HCT116 (cell line): ENCODE measurements around the gene CPEB3. TPM values are rescaled to one million over a fixed set of nuclear protein-coding genes. Genes with fewer than 3 reads are reported as not detected.
A peak's percentile ranks its signal among the peaks of the same experiment; 100 is the strongest.

Source experiments
- ATAC-seq: fragments of 200-7000 bp; cut with Tn5 transposase; 2 replicates; pipeline ENCODE4 v1.9.1; 2020; ENCODE audit warnings: mild to moderate bottlenecking, moderate library complexity
- BruUV-seq: library from RNA; stranded (reverse); fragments of 400-500 nt; replicated peaks from 2 replicates; lab custom pipeline; 2021; lab: Mats Ljungman, UMichigan
- CTCF ChIA-PET: fragments of 300-600 bp; sonication (Branson Sonifier 250); formaldehyde crosslinking; loops from one replicate; lab custom pipeline; 2021; ENCODE audit warnings: antibody characterized with exemption; lab: Charles Lee
- POLR2A ChIA-PET: fragments of 300-600, 350-600 bp; sonication (Branson Sonifier 250); formaldehyde crosslinking; loops from one replicate; lab custom pipeline; 2021; ENCODE audit warnings: antibody characterized with exemption; lab: Charles Lee
- RAD21 ChIA-PET, 2 experiments: fragments of 300-600 bp; sonication (Branson Sonifier 250); formaldehyde crosslinking; loops; one replicate each; lab custom pipeline; 2023; ENCODE audit warnings: low total read pairs in 2 of 2; ENCODE audit not compliant: uncharacterized antibody in 2 of 2, unreplicated experiment in 2 of 2, low non-redundant PET in 1 of 2; lab: Charles Lee
- DNase-seq: peaks from one replicate; pipeline ENCODE4 v3.0.0-alpha.2; 2010; ENCODE audit warnings: low read depth, low spot score
- H2AFZ ChIP-seq: fragments of 200-600 bp; shearing (Covaris generic), sonication (generic); 2 replicates; pipeline ENCODE4 v1.6.1; 2017; ENCODE audit warnings: low read depth, mixed run types, mixed read lengths, antibody characterized with exemption, low read length; ENCODE audit not compliant: poor library complexity, severe bottlenecking
- H3K27ac ChIP-seq: 2 replicates; pipeline ENCODE4 v1.5.1; 2012; ENCODE audit warnings: low read depth, low read length
- H3K27me3 ChIP-seq: fragments of 200-600 bp; sonication (generic); 2 replicates; pipeline ENCODE4 v1.6.1; 2016; ENCODE audit warnings: mixed run types, low read length, mixed read lengths; ENCODE audit not compliant: insufficient read depth
- H3K36me3 ChIP-seq, 2 experiments: fragments of 200-500 bp in 1 of 2; fragments of 200-600 bp in 1 of 2; sonication (Bioruptor generic) in 1 of 2; sonication (generic) in 1 of 2; 2 replicates each; pipeline versions ENCODE4 v1.5.1 to v1.6.1; 2014 to 2016; ENCODE audit warnings: low read length in 2 of 2, inconsistent platforms in 1 of 2, mixed read lengths in 1 of 2, mixed run types in 1 of 2; ENCODE audit not compliant: insufficient read depth in 2 of 2, control insufficient read depth in 1 of 2
- H3K4me1 ChIP-seq, 2 experiments: fragments of 200-600 bp in 1 of 2; sonication (generic) in 1 of 2; 2 replicates each; pipeline versions ENCODE4 v1.5.1 to v1.6.1; 2012 to 2017; ENCODE audit warnings: low read length in 2 of 2, inconsistent platforms in 1 of 2, mild to moderate bottlenecking in 1 of 2, mixed read lengths in 1 of 2, mixed run types in 1 of 2, moderate library complexity in 1 of 2; ENCODE audit not compliant: insufficient read depth in 2 of 2, control insufficient read depth in 1 of 2
- H3K4me2 ChIP-seq: fragments of 200-600 bp; sonication (generic); 2 replicates; pipeline ENCODE4 v1.6.1; 2017; ENCODE audit warnings: mixed run types, low read length, mixed read lengths
- H3K4me3 ChIP-seq, 2 experiments: fragments of 200-600 bp in 1 of 2; sonication (generic) in 1 of 2; replicated peaks in 1 of 2; 2 replicates each; pipeline ENCODE4 v1.5.1; 2011 to 2016; ENCODE audit warnings: low read length in 2 of 2, control low read depth in 1 of 2, low read depth in 1 of 2, mild to moderate bottlenecking in 1 of 2, mixed read lengths in 1 of 2, mixed run types in 1 of 2
- H3K79me2 ChIP-seq: fragments of 200-600 bp; sonication (generic); 2 replicates; pipeline ENCODE4 v1.6.1; 2017; ENCODE audit warnings: mild to moderate bottlenecking, mixed run types, low read length, moderate library complexity, mixed read lengths; ENCODE audit not compliant: insufficient read depth
- H3K9ac ChIP-seq: fragments of 200-600 bp; sonication (generic); 2 replicates; pipeline ENCODE4 v1.6.1; 2016; ENCODE audit warnings: low read length, mixed read lengths
- H3K9me2 ChIP-seq: fragments of 200-600 bp; sonication (generic), shearing (Covaris generic); 2 replicates; pipeline ENCODE4 v1.6.1; 2017; ENCODE audit warnings: mixed run types, mild to moderate bottlenecking, moderate library complexity; ENCODE audit not compliant: insufficient read depth
- H3K9me3 ChIP-seq, 2 experiments: fragments of 200-500 bp in 1 of 2; fragments of 200-600 bp in 1 of 2; sonication (Bioruptor generic) in 1 of 2; sonication (generic) in 1 of 2; 2 replicates each; pipeline ENCODE4 v1.6.1; 2014 to 2017; ENCODE audit warnings: low read length in 2 of 2, mixed read lengths in 2 of 2, inconsistent platforms in 1 of 2, low read depth in 1 of 2, mild to moderate bottlenecking in 1 of 2, mixed run types in 1 of 2, moderate library complexity in 1 of 2; ENCODE audit not compliant: control insufficient read depth in 1 of 2, insufficient read depth in 1 of 2
- H4K20me1 ChIP-seq: fragments of 200-600 bp; sonication (generic), shearing (Covaris generic); 2 replicates; pipeline ENCODE4 v1.6.1; 2017; ENCODE audit warnings: mixed run types, mild to moderate bottlenecking, moderate library complexity; ENCODE audit not compliant: insufficient read depth
- CBX3 ChIP-seq: IDR thresholded peaks from 2 replicates; pipeline ENCODE4 v1.6.1; 2012; ENCODE audit warnings: low read depth
- CEBPB ChIP-seq: IDR thresholded peaks from 2 replicates; pipeline ENCODE4 v1.6.1; 2012; ENCODE audit warnings: low read depth
- EZH2 ChIP-seq: fragments of 200-600 bp; sonication (generic); IDR thresholded peaks from 2 replicates; pipeline ENCODE4 v1.6.1; 2017; ENCODE audit warnings: antibody characterized with exemption, mixed run types
- EZH2phosphoT487 ChIP-seq: fragments of 200-600 bp; IDR thresholded peaks from 2 replicates; pipeline ENCODE4 v1.6.1; 2018; ENCODE audit warnings: antibody characterized with exemption, borderline replicate concordance
- POLR2A ChIP-seq: IDR thresholded peaks from 2 replicates; pipeline ENCODE4 v1.7.0; 2011; ENCODE audit warnings: borderline replicate concordance; ENCODE audit not compliant: insufficient read depth, insufficient read length; ENCODE audit errors: extremely low read depth
- POLR2AphosphoS5 ChIP-seq: IDR thresholded peaks from 2 replicates; pipeline ENCODE4 v1.6.1; 2011; ENCODE audit warnings: mild to moderate bottlenecking, low read depth, low read length, moderate library complexity
- RAD21 ChIP-seq: IDR thresholded peaks from 2 replicates; pipeline ENCODE4 v1.6.1; 2012; ENCODE audit warnings: low read depth, mild to moderate bottlenecking
- SRF ChIP-seq: IDR thresholded peaks from 2 replicates; pipeline ENCODE4 v1.6.1; 2012; ENCODE audit warnings: low read depth
- YY1 ChIP-seq: IDR thresholded peaks from 2 replicates; pipeline ENCODE4 v1.6.1; 2011; ENCODE audit warnings: low read length, low read depth, moderate library complexity, mild to moderate bottlenecking; ENCODE audit not compliant: insufficient replicate concordance; ENCODE audit errors: extremely low read depth
- ZBTB33 ChIP-seq: IDR thresholded peaks from 2 replicates; pipeline ENCODE4 v1.6.1; 2011; ENCODE audit warnings: mild to moderate bottlenecking, low read length, moderate library complexity; ENCODE audit not compliant: insufficient replicate concordance; ENCODE audit errors: extremely low read depth
- ZFX ChIP-seq: fragments of 450-650 bp; IDR thresholded peaks from 2 replicates; pipeline ENCODE4 v1.6.1; 2017
- intact Hi-C: fragments of 100-400 bp; cut with micrococcal nuclease; formaldehyde crosslinking; loops from 2 replicates; pipeline ENCODE4 v1.10.0; 2022
- total RNA-seq: library from RNA; stranded (reverse); gene quantifications from one replicate; pipeline ENCODE4 v1.2.1, GENCODE V29; 2021; ENCODE audit not compliant: unreplicated experiment
- TF ChIP-seq, protein P1 (sequence below): IDR thresholded peaks from 2 replicates; pipeline ENCODE4 v1.6.1; 2012

CPEB3 gene
- total RNA-seq, 1 experiment from 2014 or later, result 3.0 TPM

- intact Hi-C loops, result no loop called here
- ATAC-seq, result no peak
- H3K9ac ChIP-seq, result no peak overlapping the region; the same call in 1 of the 2 replicates
- no peaks in the 10 kb centered on the region for H3K9me2 ChIP-seq
- no peak overlapping the region for H3K4me3 ChIP-seq
- no peak overlapping the region for H2AFZ ChIP-seq
- H3K9me3 ChIP-seq, result no peaks in the 10 kb centered on the region
- RAD21 ChIA-PET, result no interaction called here
- CTCF ChIA-PET, result no interaction called here
- no peak overlapping the region for H3K27ac ChIP-seq
- BruUV-seq, result no TSS peak
- H4K20me1 ChIP-seq, result no peaks in the 10 kb centered on the region
- no peak for DNase-seq
- H3K27me3 ChIP-seq, result no peaks in the 10 kb centered on the region
- H3K79me2 ChIP-seq, result no peaks in the 10 kb centered on the region
- peak overlapping the region; percentile 78 for H3K4me2 ChIP-seq
- TF ChIP-seq RAD21, result no peak
- no peak for TF ChIP-seq CBX3
- no peak for TF ChIP-seq EZH2phosphoT487
- no peak for TF ChIP-seq SRF
- no peak for TF ChIP-seq ZBTB33
- TF ChIP-seq POLR2AphosphoS5, result no peak
- no peak for TF ChIP-seq CEBPB
- no peak for TF ChIP-seq POLR2A
- TF ChIP-seq YY1, result no peak
- TF ChIP-seq, protein P1, sequence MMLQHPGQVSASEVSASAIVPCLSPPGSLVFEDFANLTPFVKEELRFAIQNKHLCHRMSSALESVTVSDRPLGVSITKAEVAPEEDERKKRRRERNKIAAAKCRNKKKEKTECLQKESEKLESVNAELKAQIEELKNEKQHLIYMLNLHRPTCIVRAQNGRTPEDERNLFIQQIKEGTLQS, result no peak
- no peak for TF ChIP-seq ZFX
- no peak for TF ChIP-seq EZH2
- H3K36me3 ChIP-seq, result no peaks in the 10 kb centered on the region
- POLR2A ChIA-PET, result no interaction called here
- H3K4me1 ChIP-seq, result peaks cover 25 to 65% of the 10 kb centered on the region in 2 experiments
Observed at GRCh38 chr10:92208157-92208720, 82.6 kb downstream of the CPEB3 start.
